Dermis lymphatic vessel endothelial cell (primary cell): ENCODE measurements around the gene CYYR1. TPM values are rescaled to one million over a fixed set of nuclear protein-coding genes. Genes with fewer than 3 reads are reported as not detected.

Experiments used
- total RNA-seq: library from RNA; depleted of rRNA; stranded (reverse); fragments of >200 nt; gene quantifications from 2 replicates; pipeline ENCODE4 v1.2.1, GENCODE V29; 2014

The CYYR1 gene
- 5.4 and 6.9 TPM in 2 replicates for total RNA-seq

DNA sequence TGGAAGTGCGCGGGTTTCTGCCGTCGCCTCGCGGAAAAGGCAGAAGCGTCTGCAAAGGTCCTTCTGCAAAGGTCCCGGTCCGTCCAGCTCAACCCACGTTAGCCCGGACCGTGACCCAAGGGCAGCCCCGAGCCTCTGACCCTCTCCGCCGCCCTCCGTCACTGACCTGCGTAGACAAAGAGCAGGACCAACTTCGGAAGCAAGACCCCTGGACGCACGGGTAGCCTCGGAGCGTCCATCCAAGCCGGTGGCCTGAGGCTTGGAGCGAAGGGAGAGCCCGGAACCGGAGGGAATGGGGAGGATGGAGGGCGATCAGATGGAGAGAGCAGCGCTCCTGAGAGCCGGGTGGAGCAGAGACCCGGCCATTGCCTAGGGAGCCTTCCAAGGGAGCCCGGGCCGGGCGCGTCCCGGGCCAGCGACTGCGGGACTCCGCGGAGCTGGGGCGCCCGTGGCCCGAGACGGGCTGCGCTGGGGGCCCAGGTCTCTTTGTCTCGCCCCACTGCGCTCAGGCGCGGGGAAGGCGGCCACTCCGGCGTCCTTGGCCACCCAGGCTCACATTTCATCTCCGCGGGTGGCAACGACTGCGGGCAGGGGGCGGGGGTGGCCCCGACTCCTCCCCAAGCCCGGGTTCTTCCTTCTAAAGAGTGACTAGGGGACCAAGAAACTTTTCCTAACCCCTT is at the start of gene CYYR1:
TSS of gene CYYR1 (minus strand) at position 585 of the 680 bp plus-strand sequence. CDS start at position 239, 346 bp downstream.

